ENCODE results near the gene GANAB.

DNA sequence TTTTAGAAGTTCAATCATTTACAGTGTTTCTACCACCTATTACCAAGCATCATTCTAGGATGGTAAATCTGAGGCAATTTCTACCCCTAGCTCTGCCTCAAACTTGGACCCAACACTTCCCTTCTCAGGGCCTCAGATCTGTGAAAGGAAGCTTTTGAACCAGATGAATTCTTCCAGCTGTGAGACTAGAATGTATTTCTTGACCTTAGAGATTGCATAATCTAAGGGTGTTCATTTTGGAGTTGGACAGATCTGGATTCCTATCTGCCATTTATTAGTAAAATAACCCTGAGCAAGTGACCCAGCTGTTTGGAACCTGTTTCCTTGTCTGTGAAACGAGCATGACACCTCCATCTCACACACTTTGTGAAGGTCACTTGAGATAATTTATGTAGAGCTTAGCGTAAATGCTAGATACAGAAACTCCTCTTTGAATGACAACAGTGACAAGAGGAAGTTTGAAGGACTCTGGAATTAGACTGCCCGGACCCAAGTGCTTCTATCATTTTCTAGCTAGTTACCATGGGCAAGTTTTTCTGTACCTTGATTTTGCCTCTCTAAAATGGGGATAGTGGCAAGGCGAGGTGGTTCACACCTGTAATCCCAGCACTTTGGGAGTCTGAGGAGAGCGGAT is 10.5 kb upstream of the GANAB start:
- TF ChIP-seq, protein P1, sequence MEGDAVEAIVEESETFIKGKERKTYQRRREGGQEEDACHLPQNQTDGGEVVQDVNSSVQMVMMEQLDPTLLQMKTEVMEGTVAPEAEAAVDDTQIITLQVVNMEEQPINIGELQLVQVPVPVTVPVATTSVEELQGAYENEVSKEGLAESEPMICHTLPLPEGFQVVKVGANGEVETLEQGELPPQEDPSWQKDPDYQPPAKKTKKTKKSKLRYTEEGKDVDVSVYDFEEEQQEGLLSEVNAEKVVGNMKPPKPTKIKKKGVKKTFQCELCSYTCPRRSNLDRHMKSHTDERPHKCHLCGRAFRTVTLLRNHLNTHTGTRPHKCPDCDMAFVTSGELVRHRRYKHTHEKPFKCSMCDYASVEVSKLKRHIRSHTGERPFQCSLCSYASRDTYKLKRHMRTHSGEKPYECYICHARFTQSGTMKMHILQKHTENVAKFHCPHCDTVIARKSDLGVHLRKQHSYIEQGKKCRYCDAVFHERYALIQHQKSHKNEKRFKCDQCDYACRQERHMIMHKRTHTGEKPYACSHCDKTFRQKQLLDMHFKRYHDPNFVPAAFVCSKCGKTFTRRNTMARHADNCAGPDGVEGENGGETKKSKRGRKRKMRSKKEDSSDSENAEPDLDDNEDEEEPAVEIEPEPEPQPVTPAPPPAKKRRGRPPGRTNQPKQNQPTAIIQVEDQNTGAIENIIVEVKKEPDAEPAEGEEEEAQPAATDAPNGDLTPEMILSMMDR (IDR thresholded peaks at IDR 0.05): no peak
- TF ChIP-seq POLR2A (IDR thresholded peaks at IDR 0.05): no peak

Data from uterus (tissue), 2 donors.